ENCODE measurements around the gene MTOR. TPM values are rescaled to one million over a fixed set of nuclear protein-coding genes. Genes with fewer than 3 reads are reported as not detected.

The MTOR gene
- polyA plus RNA-seq, 1 of the 3 experiments (the other 2 are of a cell fraction) = 20.9 TPM

- TF ChIP-seq TCF12 (IDR thresholded peaks at IDR 0.05) = no peak
- no peak for TF ChIP-seq RAD21 (IDR thresholded peaks at IDR 0.05; ENCODE audit: low read length)
- no peak for TF ChIP-seq CTCF (IDR thresholded peaks at IDR 0.05)
- TF ChIP-seq CHD2 (IDR thresholded peaks at IDR 0.05; ENCODE audit: low read length, partially characterized antibody) = no peak
These were observed 118.4 kb downstream of the MTOR start (continued) for GRCh38 chr1:11143907-11144306.

GRCh38 chr1:11143401-11143800 lies 119.0 kb downstream of the MTOR start:
- Histone ChIP-seq H3K79me2 (ENCODE audit: insufficient read depth) (no peaks in the 10 kb centered on the region), H3K9ac (no peak overlapping the region), H4K20me1 (ENCODE audit: insufficient read depth) (no peaks in the 10 kb centered on the region), H3K9me3 (no peaks in the 10 kb centered on the region), H3K9me2 (no peaks in the 10 kb centered on the region), H3K36me3 (replicated peaks in 1 of 2; ENCODE audit: control insufficient read depth in 1 of 2, insufficient read depth in 2 of 2, low read length in 1 of 2) (peaks cover 17 to 47% of the 10 kb centered on the region in 2 experiments), H3K4me2 (no peak overlapping the region), H3K4me3 (ENCODE audit: low read depth in 2 of 2, low read length in 1 of 2) (no peak overlapping the region), H3K27me3 (ENCODE audit: insufficient read depth) (no peaks in the 10 kb centered on the region), H2AFZ (ENCODE audit: low read depth) (no peak overlapping the region), H3K4me1 (ENCODE audit: control insufficient read depth in 1 of 2, insufficient read depth in 2 of 2, low read depth in 1 of 2, low read length in 1 of 2) (peaks cover 11 to 32% of the 10 kb centered on the region in 2 experiments; a peak in 2 of 4 replicates), H3F3A (replicated peaks; ENCODE audit: insufficient read depth) (peaks cover 14% of the 10 kb centered on the region), H3K27ac (ENCODE audit: low read depth in 2 of 2, low read length in 1 of 2) (no peak overlapping the region)
- ChIA-PET CTCF (interaction anchor here (2.1 kb wide), 1 partner anchor 11 kb away, joined by 7 read pairs; no protein-coding TSS in a partner anchor), POLR2A (interaction anchor here (0.8 kb wide), 1 partner anchor 37 kb away, joined by 4 read pairs; no protein-coding TSS in a partner anchor)
- TF ChIP-seq, protein P1, sequence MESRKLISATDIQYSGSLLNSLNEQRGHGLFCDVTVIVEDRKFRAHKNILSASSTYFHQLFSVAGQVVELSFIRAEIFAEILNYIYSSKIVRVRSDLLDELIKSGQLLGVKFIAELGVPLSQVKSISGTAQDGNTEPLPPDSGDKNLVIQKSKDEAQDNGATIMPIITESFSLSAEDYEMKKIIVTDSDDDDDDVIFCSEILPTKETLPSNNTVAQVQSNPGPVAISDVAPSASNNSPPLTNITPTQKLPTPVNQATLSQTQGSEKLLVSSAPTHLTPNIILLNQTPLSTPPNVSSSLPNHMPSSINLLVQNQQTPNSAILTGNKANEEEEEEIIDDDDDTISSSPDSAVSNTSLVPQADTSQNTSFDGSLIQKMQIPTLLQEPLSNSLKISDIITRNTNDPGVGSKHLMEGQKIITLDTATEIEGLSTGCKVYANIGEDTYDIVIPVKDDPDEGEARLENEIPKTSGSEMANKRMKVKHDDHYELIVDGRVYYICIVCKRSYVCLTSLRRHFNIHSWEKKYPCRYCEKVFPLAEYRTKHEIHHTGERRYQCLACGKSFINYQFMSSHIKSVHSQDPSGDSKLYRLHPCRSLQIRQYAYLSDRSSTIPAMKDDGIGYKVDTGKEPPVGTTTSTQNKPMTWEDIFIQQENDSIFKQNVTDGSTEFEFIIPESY (IDR thresholded peaks at IDR 0.05; ENCODE audit: borderline replicate concordance, low read depth) = no peak
- TF ChIP-seq NRF1 (IDR thresholded peaks at IDR 0.05; ENCODE audit: low read depth, low read length) = no peak
- no peak for TF ChIP-seq TCF12 (IDR thresholded peaks at IDR 0.05)
- TF ChIP-seq TAF1 (IDR thresholded peaks at IDR 0.05; ENCODE audit: borderline replicate concordance, low read depth, low read length) = no peak
- no peak for TF ChIP-seq MXI1 (IDR thresholded peaks at IDR 0.05; ENCODE audit: low read depth, low read length)
- TF ChIP-seq NFIC (IDR thresholded peaks at IDR 0.05; ENCODE audit: borderline replicate concordance) = no peak
- TF ChIP-seq EP300 (IDR thresholded peaks at IDR 0.05; ENCODE audit: borderline replicate concordance in 1 of 2, low read depth in 1 of 2, low read length in 1 of 2) = no peak
- no peak for DNase-seq
- 96% methylated on average over 5 of the region's 5 CpGs for WGBS (ENCODE audit: low lambda C conversion rate)
